HPDE6-E6E7 (cell line): ENCODE results near the gene CTDSPL.

ENCODE experiments used
- DNase-seq: peaks from one replicate; pipeline ENCODE4 v3.0.0; 2011; ENCODE audit warnings: missing footprints; ENCODE audit errors: extremely low spot score

Gene CTDSPL

DNA sequence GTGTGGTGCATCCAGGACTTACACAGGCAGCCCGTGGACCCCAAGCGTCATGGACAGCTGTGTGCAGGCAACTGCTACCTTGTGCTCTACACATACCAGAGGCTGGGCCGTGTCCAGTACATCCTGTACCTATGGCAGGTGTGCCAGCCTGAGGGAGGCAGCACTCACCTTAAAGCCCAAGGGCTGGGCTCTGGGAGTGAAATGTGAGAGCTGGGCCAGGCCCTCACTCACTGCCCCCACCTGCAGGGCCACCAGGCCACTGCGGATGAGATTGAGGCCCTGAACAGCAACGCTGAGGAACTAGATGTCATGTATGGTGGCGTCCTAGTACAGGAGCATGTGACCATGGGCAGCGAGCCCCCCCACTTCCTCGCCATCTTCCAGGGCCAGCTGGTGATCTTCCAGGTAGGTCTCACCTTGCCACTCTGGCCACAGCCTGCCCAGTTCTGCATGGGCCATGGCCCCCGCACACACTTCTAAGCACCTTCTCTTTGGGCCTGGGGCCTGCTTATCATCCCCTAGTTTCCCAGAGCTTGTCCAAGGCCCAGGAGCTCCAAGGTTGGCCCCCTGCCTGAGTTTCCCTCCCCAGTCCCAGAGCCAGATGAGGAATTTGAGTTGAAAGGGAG lies 139.9 kb downstream of the CTDSPL start:
- no peak for DNase-seq

- no peak for DNase-seq
Measured at GRCh38 chr3:38002291-38002876, 140.7 kb downstream of the CTDSPL start.

DNA sequence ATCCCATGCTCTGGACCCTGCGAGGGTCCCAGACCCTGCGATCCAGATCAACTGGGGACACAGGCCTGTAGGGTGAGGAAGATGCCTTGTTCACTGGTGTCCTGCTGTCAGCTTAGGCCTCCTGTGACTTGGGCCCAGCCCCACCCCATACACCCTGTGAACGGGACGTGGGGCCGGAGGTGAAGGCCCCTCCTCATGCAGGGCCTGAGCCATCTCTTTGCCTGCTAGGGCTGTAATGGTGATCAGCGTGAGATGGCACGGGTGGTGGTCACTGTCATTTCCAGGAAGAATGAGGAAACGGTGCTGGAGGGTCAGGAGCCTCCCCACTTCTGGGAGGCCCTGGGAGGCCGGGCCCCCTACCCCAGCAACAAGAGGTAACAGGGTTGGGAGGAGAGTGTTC lies 141.3 kb downstream of the CTDSPL start:
- no peak for DNase-seq

- no peak for DNase-seq
Measured at GRCh38 chr3:38003371-38003816, 141.7 kb downstream of the CTDSPL start.

- DNase-seq: no peak
Measured at GRCh38 chr3:38003817-38004414, 142.2 kb downstream of the CTDSPL start.

DNA sequence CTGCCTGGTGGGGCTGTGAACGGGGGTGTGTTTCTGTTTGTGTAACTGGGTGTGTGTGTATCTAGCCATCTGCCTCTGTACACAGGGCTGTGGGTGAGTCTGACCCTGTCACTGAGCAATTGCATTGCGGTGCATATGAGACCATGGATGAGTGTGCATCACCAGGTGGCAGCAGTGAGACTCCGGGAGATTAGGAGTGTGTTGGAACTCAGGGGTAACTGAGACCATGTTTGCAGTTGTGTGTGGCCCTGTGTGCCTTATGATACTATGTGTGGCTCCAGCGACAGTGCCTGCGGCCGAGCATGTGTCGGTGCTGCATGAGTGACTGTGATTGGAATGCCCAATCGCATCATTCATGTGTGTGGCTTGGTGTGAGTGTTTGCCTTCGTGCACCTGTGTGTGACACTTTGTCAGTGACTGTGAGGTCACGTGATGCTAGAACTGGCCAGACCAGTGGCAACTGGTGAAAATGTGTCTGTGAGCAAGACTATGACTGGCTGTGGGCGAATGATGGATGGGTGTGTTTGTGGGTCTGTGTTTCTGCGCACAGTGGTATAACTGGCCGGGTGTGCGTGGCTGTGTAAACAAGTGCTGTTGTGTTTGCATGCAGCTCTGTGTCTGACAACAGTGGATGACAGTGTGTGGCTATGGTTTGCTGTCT lies 142.9 kb downstream of the CTDSPL start:
- peak; percentile 27 for DNase-seq

DNA sequence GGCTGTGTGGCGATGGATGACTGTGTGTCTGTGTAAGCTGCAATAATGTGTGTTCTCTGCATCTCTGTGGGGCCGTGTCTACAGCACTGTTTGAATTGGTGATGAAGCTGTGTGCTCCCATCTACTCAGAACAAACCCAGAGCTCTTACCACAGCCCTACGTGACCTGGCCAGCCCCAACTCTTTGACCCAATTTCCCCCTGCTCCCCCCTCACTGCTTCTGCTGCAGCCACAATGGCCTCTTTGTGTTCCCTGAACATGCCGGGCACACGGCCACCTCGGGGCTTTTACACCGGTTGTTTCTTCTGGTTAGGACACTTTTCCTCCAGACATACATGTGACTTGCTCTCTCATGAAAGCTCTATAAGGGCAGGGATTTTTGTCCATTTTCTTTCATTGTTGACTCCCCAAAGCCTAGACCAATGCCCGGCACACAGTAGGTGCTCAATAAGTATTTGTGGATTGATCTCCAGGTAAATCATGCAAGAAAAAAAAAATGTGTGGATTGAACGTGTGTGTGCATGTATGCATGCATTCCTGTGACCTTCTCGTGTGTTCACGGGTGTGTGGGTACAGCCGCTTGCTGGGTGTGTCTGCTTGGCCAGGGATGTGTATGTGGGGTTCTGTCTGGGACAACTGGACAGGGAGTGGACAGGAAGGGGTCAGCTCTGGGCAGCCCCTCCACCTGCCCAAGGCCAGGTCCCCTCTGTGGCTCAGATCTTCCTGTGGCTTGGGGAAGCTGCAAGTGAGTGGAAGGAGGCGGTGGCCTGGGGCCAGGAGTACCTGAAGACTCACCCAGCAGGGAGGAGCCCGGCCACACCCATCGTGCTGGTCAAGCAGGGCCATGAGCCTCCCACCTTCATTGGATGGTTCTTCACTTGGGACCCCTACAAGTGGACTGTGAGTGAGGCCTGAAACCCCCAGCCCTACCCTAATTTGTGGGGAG lies 143.7 kb downstream of the CTDSPL start:
- no peak for DNase-seq

DNA sequence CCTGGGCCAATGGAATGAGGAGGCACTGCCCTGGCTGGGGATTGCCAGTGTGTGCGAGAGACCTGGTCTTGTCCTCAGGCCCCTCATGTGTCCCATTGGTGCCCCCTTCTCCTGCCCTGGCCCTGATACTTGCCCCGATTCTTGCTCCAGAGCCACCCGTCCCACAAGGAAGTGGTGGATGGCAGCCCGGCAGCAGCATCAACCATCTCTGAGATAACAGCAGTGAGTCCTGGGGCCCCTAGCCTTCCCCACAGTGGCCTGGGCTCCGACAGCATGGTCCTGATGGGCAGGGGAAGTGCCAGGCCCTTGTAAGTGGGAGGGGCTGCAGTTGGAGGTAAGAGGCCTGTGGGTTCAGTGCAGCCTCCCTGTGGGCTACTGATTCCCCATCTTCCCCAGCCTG lies 144.4 kb downstream of the CTDSPL start:
- DNase-seq: no peak

DNA sequence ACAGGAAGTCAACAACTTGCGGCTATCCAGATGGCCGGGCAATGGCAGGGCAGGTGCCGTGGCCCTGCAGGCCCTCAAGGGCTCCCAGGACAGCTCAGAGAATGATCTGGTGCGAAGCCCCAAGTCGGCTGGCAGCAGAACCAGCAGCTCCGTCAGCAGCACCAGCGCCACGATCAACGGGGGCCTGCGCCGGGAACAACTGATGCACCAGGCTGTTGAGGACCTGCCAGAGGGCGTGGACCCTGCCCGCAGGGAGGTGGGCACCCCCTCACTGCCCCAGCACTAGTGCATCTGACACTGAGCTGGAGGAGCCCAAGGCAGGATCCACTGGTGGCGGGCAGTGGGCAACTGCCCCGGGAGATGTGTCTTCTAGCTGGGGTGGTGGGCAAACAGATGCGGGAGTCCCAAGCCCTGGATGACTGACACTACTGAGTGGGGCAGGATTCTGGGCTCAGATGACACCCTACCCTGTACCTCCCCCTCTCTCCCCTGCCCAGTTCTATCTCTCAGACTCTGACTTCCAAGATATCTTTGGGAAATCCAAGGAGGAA lies 144.8 kb downstream of the CTDSPL start:
- DNase-seq: no peak

DNA sequence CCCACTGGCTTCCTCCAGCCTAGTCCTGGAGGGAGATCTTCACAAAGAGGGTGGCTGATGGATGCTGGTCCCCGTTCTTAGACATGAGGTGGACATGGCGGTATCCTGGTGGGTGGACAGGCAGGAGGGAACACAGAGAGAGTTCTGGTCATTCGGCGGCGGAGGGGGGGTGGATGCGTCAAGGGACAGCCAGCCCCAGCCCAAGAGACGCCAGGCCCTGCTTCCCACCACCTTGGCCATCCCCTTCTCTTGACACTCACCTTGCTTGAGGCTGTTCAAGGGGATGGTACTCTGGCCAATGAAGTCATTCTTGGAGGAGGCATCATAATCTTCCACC lies 146.0 kb downstream of the CTDSPL start:
- DNase-seq: no peak

- DNase-seq: no peak
Measured at GRCh38 chr3:38008191-38008701, 146.6 kb downstream of the CTDSPL start.

DNA sequence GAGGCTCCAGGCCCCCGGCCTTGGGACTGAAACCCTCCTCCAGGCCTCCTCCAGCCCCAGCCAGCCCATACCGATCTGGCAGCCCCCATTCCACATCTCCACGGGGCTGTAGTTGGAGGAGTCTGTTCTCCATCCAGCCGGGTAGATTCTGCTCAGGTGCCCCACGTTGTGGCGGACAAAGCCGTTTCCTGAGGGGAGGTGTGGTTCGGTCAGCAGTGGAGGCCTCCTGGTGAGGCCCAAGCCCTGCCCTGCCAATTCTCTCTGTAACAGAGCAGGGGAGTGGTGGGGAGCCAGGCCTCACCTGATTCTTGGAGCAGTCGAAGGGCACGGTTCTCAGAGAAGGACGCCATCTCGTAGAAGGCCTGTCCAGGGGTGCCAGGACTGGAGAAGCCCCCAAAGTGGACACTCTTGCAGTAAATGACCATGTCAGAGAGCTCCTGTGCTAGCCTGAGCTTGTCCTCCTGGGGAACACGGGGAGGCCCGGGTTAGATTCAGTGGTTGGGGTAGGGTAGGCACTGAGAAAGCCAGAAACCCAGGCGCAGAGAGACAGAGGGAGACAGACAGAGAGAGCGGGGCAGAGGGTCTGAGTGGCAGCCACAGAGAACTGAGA lies 147.4 kb downstream of the CTDSPL start:
- no peak for DNase-seq

- DNase-seq: no peak
Measured at GRCh38 chr3:38009807-38010591, 148.3 kb downstream of the CTDSPL start.

DNA sequence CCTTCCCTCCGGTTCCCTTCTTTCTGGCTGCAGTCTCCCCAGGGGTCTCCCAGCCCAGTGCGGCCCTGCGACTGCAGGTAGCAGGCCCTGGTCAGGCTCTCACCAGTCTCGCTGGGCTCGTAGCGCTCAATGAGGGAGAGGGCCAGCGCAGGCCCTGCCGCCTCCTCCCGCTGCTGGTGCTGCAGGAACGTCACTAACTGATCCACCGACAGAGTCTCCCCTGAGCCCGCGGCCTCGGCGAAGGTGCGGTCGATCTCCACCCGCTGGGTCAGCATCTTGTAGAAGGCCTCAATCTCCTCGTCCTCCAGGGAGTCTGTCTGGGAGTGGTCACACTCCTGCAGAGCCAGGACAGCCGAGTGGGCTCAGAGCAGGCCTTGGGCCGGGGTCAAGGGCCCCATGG lies 149.4 kb downstream of the CTDSPL start:
- no peak for DNase-seq

GRCh38 chr3:38015485-38015884 lies 153.8 kb downstream of the CTDSPL start:
- DNase-seq: no peak

GRCh38 chr3:38015984-38016383 lies 154.3 kb downstream of the CTDSPL start:
- DNase-seq: no peak

DNA sequence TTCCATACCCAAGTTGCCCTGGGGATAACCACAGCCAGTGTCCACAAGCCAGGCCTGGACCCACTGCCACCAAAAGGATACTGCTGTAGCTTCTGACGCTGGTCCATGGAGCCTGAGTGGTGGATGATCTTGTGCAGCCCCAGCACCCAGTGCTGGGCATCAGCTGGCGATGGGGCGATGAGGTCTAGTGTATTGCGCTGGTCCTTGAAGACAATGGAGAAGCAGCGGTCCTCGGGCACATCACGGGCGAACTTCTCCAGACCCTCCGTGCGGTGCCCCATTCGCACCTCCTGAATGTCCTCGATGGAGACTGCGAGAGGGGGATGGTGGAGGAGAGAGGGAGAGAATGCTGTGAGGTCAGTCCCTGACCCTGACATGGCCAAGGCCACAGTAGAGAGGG lies 154.7 kb downstream of the CTDSPL start:
- DNase-seq: no peak

DNA sequence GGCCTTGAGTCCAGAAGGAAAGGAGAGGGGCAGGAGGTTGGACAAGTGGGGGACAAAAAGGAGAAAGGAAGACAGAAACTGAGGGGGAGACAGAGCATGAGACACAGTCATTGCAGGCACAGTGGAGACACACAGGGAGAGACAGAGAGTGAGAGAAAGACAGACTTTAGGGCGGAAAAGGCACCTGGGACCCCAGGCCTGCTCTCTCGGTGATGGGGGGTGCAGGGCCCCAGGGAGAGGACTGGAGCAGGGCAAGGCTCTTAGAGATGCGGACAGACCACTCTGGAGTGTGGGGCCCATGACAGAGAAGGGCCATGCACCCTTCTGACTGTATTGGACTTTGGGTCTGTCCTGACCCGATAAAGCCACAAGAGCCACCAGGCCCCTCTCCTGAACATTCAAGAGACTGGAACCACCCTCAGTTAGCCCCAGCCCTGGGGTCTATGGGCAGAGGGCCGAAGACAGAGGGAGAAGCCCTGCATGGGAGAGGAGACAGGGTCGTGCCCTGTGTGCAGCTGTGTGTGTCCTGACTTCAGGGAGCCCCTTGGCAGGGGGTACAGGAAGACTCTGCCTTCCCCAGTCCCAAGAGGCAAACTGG lies 155.3 kb downstream of the CTDSPL start:
- DNase-seq: no peak

- no peak for DNase-seq
Measured at GRCh38 chr3:38017445-38018295, 156.0 kb downstream of the CTDSPL start.
